Brain microvascular endothelial cell (primary cell): ENCODE data around the gene CASKIN1.

ENCODE experiments used
- DNase-seq: peaks from one replicate; pipeline ENCODE4 v3.0.0-alpha.2; 2020
- H3K27ac ChIP-seq: fragments of 250-450 bp; sonication (Bioruptor Pico); 2 replicates; pipeline ENCODE4 v1.5.1; 2020; ENCODE audit warnings: mild to moderate bottlenecking, moderate library complexity
- H3K27me3 ChIP-seq: fragments of 250-450 bp; sonication (Bioruptor Pico); replicated peaks from 2 replicates; pipeline ENCODE4 v1.5.1; 2020; ENCODE audit warnings: mild to moderate bottlenecking
- H3K36me3 ChIP-seq: fragments of 250-450 bp; sonication (Bioruptor Pico); replicated peaks from 2 replicates; pipeline ENCODE4 v1.5.1; 2020; ENCODE audit warnings: mild to moderate bottlenecking
- H3K4me3 ChIP-seq: 2 replicates; pipeline ENCODE4 v1.5.1; 2011; ENCODE audit warnings: low read depth, mild to moderate bottlenecking, control low read depth, low read length, moderate library complexity
- in situ Hi-C: cut with HindIII; loops from 2 replicates; pipeline ENCODE4 v1.10.0; 2017; ENCODE audit warnings: low sequenced_read_pairs, low pct_ligation_motif_present
- TF ChIP-seq, protein P1 (sequence below): IDR thresholded peaks from 2 replicates; pipeline ENCODE4 v1.5.1; 2011; ENCODE audit warnings: low read depth, mild to moderate bottlenecking, moderate library complexity, low read length, control low read depth, inconsistent platforms; ENCODE audit errors: missing control alignments

Gene CASKIN1, protein sequence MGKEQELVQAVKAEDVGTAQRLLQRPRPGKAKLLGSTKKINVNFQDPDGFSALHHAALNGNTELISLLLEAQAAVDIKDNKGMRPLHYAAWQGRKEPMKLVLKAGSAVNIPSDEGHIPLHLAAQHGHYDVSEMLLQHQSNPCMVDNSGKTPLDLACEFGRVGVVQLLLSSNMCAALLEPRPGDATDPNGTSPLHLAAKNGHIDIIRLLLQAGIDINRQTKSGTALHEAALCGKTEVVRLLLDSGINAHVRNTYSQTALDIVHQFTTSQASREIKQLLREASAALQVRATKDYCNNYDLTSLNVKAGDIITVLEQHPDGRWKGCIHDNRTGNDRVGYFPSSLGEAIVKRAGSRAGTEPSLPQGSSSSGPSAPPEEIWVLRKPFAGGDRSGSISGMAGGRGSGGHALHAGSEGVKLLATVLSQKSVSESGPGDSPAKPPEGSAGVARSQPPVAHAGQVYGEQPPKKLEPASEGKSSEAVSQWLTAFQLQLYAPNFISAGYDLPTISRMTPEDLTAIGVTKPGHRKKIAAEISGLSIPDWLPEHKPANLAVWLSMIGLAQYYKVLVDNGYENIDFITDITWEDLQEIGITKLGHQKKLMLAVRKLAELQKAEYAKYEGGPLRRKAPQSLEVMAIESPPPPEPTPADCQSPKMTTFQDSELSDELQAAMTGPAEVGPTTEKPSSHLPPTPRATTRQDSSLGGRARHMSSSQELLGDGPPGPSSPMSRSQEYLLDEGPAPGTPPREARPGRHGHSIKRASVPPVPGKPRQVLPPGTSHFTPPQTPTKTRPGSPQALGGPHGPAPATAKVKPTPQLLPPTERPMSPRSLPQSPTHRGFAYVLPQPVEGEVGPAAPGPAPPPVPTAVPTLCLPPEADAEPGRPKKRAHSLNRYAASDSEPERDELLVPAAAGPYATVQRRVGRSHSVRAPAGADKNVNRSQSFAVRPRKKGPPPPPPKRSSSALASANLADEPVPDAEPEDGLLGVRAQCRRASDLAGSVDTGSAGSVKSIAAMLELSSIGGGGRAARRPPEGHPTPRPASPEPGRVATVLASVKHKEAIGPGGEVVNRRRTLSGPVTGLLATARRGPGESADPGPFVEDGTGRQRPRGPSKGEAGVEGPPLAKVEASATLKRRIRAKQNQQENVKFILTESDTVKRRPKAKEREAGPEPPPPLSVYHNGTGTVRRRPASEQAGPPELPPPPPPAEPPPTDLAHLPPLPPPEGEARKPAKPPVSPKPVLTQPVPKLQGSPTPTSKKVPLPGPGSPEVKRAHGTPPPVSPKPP (N-terminal part only)

DNA sequence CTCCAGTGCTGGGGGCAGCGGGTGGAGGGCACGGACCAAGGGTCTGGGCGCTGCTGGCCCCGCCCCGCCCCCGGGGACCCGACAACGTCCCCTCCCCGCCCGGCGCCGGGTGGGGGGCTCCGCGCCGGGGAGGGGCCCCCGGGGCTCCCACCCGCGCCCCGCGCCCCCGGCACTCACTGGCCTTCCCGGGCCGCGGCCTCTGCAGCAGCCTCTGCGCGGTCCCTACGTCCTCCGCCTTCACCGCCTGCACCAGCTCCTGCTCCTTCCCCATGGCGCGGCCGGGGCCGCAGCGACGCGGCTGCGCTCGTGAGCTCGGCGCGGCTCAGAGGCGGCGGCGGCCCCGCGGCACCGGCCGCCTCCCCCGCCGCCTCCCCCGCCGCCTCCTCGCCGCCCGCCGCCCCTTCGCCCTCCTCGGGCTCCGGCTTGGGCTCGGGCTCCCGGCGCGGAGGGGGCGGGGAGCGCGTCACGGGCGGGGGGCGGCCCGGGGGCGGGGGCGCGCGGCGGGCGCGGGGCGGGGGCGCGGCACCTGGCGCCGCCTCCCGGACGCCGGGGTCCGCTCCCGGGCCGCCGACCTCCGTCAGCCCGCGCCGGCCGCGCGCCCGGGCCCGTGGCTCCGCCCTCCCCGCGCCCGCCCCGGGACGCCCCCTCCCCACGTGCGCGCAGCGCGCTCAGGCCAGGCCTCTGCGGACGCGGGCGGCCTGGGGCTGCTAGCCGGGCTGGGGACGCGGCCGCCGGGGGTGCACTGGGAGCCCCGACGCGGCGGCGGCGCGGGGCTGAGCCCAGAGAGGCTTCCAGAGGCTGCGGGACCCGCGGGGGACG, at the start of gene CASKIN1:
CASKIN1 (minus strand) TSS at position 444 of the 819 bp plus-strand sequence; CDS start at position 271, 173 bp downstream.
- DNase-seq = no peak

DNA sequence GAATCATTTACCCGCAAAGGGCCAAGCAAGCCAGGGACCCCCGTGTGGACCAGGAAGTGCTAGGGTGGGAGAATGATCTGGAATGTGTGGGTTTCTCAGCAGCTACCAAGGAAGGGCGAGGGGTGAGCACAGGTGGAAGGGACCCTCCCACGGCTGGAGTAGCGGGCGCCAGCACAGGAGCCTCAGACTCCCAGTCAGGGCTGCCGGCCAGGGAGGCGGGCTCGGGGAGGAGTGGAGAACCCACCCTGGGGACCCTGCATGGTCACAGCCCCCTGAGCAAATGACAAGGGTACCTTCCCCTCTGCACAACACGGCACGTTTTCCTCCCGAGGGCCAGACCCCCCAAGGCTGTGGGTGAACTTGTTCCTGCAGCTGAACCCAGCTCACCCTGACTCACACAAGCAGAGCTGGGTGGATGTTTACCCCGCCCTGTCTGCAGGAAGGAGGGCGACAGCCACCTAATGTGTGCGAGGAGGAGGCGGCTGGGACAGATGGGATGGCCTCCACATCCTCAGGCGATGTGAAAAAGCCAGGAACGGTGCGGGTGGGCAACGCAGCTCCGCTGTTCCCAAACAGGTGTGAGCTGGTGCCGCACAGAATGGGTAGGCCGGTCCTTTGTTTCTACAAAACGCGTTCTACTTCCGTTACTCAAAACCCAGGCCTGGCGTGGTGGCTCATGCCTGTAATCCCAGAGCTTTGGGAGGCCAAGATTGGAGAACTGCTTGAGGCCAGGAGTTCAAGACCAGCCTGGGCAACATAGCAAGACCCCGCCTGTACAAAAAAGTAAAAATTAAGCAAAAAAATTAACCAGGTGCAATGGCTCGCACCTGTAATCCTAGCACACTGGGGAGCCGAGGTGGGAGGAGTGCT, 48.8 kb upstream of the CASKIN1 start:
- Histone ChIP-seq H3K27me3 (no peaks in the 10 kb centered on the region), H3K27ac (no peak overlapping the region), H3K36me3 (peaks cover 43% of the 10 kb centered on the region), H3K4me3 (no peak overlapping the region)
- DNase-seq = no peak
- TF ChIP-seq, protein P1, sequence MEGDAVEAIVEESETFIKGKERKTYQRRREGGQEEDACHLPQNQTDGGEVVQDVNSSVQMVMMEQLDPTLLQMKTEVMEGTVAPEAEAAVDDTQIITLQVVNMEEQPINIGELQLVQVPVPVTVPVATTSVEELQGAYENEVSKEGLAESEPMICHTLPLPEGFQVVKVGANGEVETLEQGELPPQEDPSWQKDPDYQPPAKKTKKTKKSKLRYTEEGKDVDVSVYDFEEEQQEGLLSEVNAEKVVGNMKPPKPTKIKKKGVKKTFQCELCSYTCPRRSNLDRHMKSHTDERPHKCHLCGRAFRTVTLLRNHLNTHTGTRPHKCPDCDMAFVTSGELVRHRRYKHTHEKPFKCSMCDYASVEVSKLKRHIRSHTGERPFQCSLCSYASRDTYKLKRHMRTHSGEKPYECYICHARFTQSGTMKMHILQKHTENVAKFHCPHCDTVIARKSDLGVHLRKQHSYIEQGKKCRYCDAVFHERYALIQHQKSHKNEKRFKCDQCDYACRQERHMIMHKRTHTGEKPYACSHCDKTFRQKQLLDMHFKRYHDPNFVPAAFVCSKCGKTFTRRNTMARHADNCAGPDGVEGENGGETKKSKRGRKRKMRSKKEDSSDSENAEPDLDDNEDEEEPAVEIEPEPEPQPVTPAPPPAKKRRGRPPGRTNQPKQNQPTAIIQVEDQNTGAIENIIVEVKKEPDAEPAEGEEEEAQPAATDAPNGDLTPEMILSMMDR = no peak
- in situ Hi-C loops = no loop called here

More for the DNA sequence above, at the start of gene CASKIN1:
- Histone ChIP-seq H3K4me3 (peak within 1 kb of the TSS; percentile 17), H3K36me3 (no peaks in the 10 kb centered on the region), H3K27me3 (peaks cover 44% of the 10 kb centered on the region), H3K27ac (no peak within 1 kb of the TSS)
- in situ Hi-C loops = no loop called here
- TF ChIP-seq, protein P1 = no peak

DNA sequence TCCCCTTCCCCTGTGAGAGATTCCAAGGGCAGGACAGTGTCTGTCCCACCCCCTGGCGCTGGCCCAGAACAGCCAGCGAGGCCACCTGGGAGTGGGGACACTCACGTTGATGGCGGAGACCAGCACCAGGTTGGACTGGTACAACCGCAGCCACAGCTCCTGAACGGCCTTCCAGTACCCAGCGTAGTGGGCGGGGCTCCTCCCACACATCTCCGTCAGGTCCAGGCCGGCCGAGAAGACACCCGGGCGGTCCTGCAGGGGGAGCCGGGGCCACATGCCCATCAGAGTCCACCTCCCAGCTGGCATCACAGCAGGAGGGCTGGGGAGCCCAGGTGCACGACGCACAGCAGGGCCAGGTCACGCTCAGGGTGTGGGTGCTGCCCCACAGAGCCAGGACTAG, 47.9 kb upstream of the CASKIN1 start:
- in situ Hi-C loops = no loop called here
- Histone ChIP-seq H3K27me3 (no peaks in the 10 kb centered on the region), H3K4me3 (no peak overlapping the region), H3K27ac (no peak overlapping the region), H3K36me3 (peaks cover 43% of the 10 kb centered on the region)
- TF ChIP-seq, protein P1 = peak; percentile 35
- DNase-seq = no peak

DNA sequence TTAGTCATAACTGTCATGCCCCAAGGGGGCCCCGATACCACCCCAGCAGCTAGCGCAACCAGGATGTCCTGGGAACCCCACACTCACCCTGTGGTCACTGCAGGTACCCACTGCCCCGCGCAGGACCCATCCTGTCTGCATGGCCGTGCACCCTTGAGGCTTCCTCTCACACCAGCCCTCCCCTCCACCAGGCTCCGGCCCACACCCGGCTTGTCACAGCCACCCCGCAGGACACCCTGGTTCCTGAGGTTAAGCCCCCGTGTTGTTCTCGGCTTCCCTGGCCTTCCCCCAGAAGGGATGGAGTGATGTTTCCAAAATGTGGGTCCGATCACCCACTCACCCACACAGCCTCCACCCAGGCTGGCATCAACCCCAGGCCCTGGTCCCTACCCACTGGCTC, 47.4 kb upstream of the CASKIN1 start:
- Histone ChIP-seq H3K27ac (no peak overlapping the region), H3K27me3 (no peaks in the 10 kb centered on the region), H3K36me3 (peaks cover 43% of the 10 kb centered on the region), H3K4me3 (no peak overlapping the region)
- in situ Hi-C loops = no loop called here
- DNase-seq = no peak
- TF ChIP-seq, protein P1 = no peak
